ACC112 (cell line): ENCODE measurements around the gene BPGM.

ENCODE experiments used
- H2AFZ ChIP-seq: fragments of 200-600 bp; sonication (generic); one replicate; pipeline ENCODE4 v1.6.0; 2017; ENCODE audit warnings: antibody characterized with exemption, low read length; ENCODE audit not compliant: unreplicated experiment
- H3K27ac ChIP-seq: fragments of 200-600 bp; sonication (generic); 2 replicates; pipeline ENCODE4 v1.5.1; 2014; ENCODE audit warnings: low read depth, mild to moderate bottlenecking, antibody characterized with exemption, low read length, moderate library complexity
- H3K27me3 ChIP-seq: fragments of 200-600 bp; sonication (generic); 2 replicates; pipeline ENCODE4 v1.6.1; 2014; ENCODE audit warnings: mild to moderate bottlenecking, antibody characterized with exemption, low read length, moderate library complexity, mixed read lengths; ENCODE audit not compliant: insufficient read depth
- H3K36me3 ChIP-seq: fragments of 200-600 bp; sonication (generic); 2 replicates; pipeline ENCODE4 v1.6.1; 2016; ENCODE audit warnings: mild to moderate bottlenecking, antibody characterized with exemption, low read length, moderate library complexity, mixed read lengths; ENCODE audit not compliant: insufficient read depth
- H3K4me1 ChIP-seq: fragments of 200-600 bp; sonication (generic); one replicate; pipeline ENCODE4 v1.6.1; 2016; ENCODE audit warnings: low read length, mixed read lengths; ENCODE audit not compliant: insufficient read depth, unreplicated experiment, control insufficient read depth
- H3K4me3 ChIP-seq: fragments of 200-600 bp; sonication (generic); 2 replicates; pipeline ENCODE4 v1.5.1; 2014; ENCODE audit warnings: mild to moderate bottlenecking, low read depth, low read length
- H3K79me2 ChIP-seq: fragments of 200-600 bp; sonication (generic); one replicate; pipeline ENCODE4 v1.6.0; 2016; ENCODE audit warnings: low read length; ENCODE audit not compliant: control insufficient read depth, unreplicated experiment, insufficient read depth

BPGM gene

DNA sequence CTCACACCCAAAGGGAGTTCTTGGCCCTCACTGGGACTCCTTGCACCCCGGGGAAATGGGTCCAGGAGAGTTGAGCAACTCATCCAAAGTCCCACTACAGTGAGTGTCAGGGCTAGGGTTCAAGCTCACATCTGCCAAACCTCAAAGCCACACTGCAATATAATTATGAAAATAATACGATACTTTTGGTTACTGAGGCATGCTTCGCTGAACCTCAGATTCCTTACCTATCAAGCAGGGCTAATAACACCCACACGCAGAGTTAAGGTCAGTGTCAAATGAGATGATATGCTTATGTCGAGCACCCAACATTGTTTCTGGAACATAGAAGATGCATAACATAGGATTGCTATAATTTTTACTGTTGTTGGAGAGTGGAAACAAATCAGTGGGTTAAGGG is 58.2 kb downstream of the BPGM start:
- H3K4me3 ChIP-seq: no peak overlapping the region
- no peaks in the 10 kb centered on the region for H3K27me3 ChIP-seq
- H3K4me1 ChIP-seq: peaks cover 20% of the 10 kb centered on the region
- no peaks in the 10 kb centered on the region for H3K79me2 ChIP-seq
- H2AFZ ChIP-seq: no peak overlapping the region
- H3K27ac ChIP-seq: no peak overlapping the region
- no peaks in the 10 kb centered on the region for H3K36me3 ChIP-seq

DNA sequence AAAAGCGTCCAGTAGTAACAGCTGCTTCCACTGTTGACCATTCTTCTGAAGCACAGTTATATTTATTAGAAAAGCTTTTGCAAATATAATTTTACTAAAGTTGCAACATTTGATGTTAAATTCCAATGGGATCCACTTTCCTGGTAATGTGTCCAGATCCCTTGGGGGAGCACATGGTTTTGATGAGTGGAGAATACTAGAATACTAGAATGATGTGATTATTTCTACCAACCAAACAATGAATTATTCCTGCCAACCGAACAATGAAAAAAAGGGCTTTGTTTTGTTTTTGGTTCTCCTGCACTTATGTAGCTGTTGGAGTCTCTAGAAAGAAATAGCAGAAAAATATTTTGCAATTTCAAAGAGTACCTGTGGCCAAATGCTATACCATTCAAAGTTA is 59.1 kb downstream of the BPGM start:
- Histone ChIP-seq H2AFZ (no peak overlapping the region), H3K4me1 (peaks cover 20% of the 10 kb centered on the region), H3K27me3 (no peaks in the 10 kb centered on the region), H3K36me3 (no peaks in the 10 kb centered on the region), H3K4me3 (no peak overlapping the region), H3K79me2 (no peaks in the 10 kb centered on the region), H3K27ac (no peak overlapping the region)

- Histone ChIP-seq H3K4me1 (peaks cover 20% of the 10 kb centered on the region), H2AFZ (no peak overlapping the region), H3K27me3 (no peaks in the 10 kb centered on the region), H3K36me3 (no peaks in the 10 kb centered on the region), H3K79me2 (no peaks in the 10 kb centered on the region), H3K4me3 (no peak overlapping the region), H3K27ac (no peak overlapping the region)
Observed at GRCh38 chr7:134706468-134706867, 59.8 kb downstream of the BPGM start.

GRCh38 chr7:134707663-134708378 is 61.2 kb downstream of the BPGM start:
- Histone ChIP-seq H2AFZ (no peak overlapping the region), H3K79me2 (no peaks in the 10 kb centered on the region), H3K36me3 (no peaks in the 10 kb centered on the region), H3K27me3 (no peaks in the 10 kb centered on the region), H3K27ac (no peak overlapping the region), H3K4me3 (no peak overlapping the region), H3K4me1 (peaks cover 15% of the 10 kb centered on the region)

- no peak overlapping the region for H3K4me3 ChIP-seq
- peaks cover 7% of the 10 kb centered on the region for H3K4me1 ChIP-seq
- no peak overlapping the region for H3K27ac ChIP-seq
- no peaks in the 10 kb centered on the region for H3K27me3 ChIP-seq
- no peaks in the 10 kb centered on the region for H3K36me3 ChIP-seq
- no peak overlapping the region for H2AFZ ChIP-seq
- H3K79me2 ChIP-seq: no peaks in the 10 kb centered on the region
Observed at GRCh38 chr7:134708692-134709091, 62.0 kb downstream of the BPGM start.

DNA sequence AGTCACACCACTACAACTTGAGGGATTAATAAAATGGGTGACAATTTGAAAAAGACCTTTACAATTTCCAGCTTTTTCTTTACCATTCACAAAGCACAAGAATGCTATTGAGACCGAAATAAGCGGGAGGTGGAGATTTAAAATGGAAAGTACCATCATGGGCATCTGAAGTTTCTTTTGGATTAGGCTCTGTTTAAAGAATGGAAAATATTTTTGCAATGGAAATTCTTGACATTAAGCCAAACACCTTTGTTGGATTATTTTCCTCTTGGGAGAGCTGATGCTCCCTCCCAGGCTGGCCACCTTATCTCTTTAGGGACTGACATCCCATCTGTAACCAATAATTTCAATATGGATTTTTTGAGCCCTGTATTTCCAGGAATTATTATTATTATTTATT is 62.5 kb downstream of the BPGM start:
- peaks cover 2% of the 10 kb centered on the region for H3K4me1 ChIP-seq
- H2AFZ ChIP-seq: no peak overlapping the region
- no peaks in the 10 kb centered on the region for H3K79me2 ChIP-seq
- H3K27me3 ChIP-seq: no peaks in the 10 kb centered on the region
- H3K36me3 ChIP-seq: no peaks in the 10 kb centered on the region
- no peak overlapping the region for H3K4me3 ChIP-seq
- H3K27ac ChIP-seq: no peak overlapping the region

- Histone ChIP-seq H3K4me1 (no peaks in the 10 kb centered on the region), H3K27me3 (no peaks in the 10 kb centered on the region), H3K27ac (no peak overlapping the region), H3K79me2 (no peaks in the 10 kb centered on the region), H3K36me3 (no peaks in the 10 kb centered on the region), H3K4me3 (no peak overlapping the region), H2AFZ (no peak overlapping the region)
Observed at GRCh38 chr7:134710511-134710853, 63.8 kb downstream of the BPGM start.

DNA sequence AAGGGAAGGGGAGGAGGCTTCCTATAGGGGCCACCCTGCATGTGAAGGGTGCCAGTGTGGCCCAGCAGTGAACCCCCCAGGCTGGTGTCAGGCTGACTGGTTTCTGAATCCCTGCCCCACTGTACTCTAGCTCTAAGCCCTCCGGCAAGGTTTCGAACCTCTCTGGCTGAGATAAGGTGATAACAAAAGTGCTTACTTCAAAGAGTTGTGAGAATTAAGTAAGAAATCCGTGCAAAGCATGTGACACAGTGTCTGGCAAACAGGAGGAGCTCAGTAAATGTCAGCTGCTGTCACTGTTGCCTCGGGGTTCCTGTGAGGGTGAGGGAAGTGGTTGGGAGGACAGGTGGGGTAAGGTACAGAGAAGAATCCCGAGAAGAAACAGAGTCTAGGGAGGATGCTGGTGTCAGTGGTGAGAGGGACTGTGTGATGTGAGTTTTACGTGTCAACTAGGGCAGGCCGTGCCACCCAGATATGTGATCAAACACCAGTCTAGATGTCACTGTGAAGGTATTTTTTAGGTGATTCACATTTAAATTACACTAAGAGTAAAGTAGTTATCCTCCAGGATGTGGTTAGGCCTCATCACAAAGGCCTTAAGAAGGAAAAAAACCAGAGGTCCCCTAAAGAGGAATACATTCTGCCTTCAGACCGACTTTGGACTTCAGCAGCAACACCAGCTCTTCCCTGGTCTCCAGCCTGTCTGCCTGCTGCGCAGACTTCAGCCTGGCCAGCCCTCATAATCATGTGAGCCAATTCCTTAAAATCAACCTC is 64.4 kb downstream of the BPGM start:
- H3K4me1 ChIP-seq: no peaks in the 10 kb centered on the region
- no peaks in the 10 kb centered on the region for H3K27me3 ChIP-seq
- peak overlapping the region; percentile 76 for H2AFZ ChIP-seq
- no peak overlapping the region for H3K4me3 ChIP-seq
- no peaks in the 10 kb centered on the region for H3K79me2 ChIP-seq
- no peak overlapping the region for H3K27ac ChIP-seq
- H3K36me3 ChIP-seq: no peaks in the 10 kb centered on the region

GRCh38 chr7:134712196-134712595 is 65.5 kb downstream of the BPGM start:
- Histone ChIP-seq H3K4me3 (no peak overlapping the region), H3K4me1 (no peaks in the 10 kb centered on the region), H3K27me3 (no peaks in the 10 kb centered on the region), H3K36me3 (no peaks in the 10 kb centered on the region), H3K27ac (no peak overlapping the region), H2AFZ (no peak overlapping the region), H3K79me2 (no peaks in the 10 kb centered on the region)

DNA sequence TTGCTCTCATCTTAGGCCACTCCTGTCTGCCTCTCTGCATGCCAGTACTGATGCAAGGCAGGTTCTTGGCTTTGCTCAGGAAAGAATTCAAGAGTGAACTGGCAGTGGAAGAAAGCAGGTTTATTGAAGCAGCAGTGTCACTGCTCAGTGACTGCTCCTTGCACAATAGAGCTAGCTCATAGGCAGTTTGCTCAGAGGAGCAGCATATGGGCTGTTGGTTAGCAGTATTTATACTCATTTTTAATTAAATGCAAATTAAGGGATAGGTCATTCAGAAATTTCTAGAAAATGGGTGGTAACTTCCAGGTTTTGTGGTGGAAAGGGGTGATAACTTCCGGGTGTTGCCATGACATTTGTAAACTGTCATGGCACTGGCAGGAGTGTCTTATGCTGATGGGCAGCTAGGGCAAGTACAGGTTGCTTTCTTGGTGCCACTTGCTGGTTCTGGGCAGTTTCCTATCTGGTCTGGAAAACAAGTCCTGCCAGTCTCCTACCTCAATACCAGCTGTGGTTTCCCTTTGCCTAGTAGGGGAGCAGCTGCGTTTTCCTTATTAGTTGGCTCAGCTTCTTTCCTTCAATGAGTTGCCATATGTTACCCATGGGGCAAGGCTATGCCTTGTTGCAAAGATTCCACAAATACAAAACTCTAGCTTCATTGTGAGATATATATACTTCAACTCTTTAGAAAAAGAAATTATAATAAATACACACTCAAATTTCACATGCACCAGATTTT is 68.0 kb downstream of the BPGM start:
- Histone ChIP-seq H3K4me3 (no peak overlapping the region), H3K4me1 (no peaks in the 10 kb centered on the region), H3K27me3 (no peaks in the 10 kb centered on the region), H2AFZ (no peak overlapping the region), H3K27ac (no peak overlapping the region), H3K36me3 (no peaks in the 10 kb centered on the region), H3K79me2 (no peaks in the 10 kb centered on the region)
